ENCODE results near the gene PRDX3.
A peak's percentile ranks its signal among the peaks of the same experiment; 100 is the strongest.
"Not testable (repeated sequence)": the region's sequence is repeated elsewhere in the genome, so short reads cannot be mapped to it uniquely, and the experiment has no call there.

The PRDX3 gene

GRCh38 chr10:119165171-119166117, 13.2 kb downstream of the PRDX3 start, which contains the start of gene SFXN4:
Gene SFXN4, minus strand, starts transcription at chr10:119165714. Its CDS starts 67 bp downstream, at chr10:119165647.
- peak; percentile 65 for DNase-seq (ENCODE audit: low read depth)

- DNase-seq (ENCODE audit: low read depth), result no peak
Observed at GRCh38 chr10:119162452-119163092, 16.0 kb downstream of the PRDX3 start.

GRCh38 chr10:119161680-119162451, 16.7 kb downstream of the PRDX3 start:
- DNase-seq (ENCODE audit: low read depth), result no peak

- no peak for DNase-seq (ENCODE audit: low read depth)
Observed at GRCh38 chr10:119159332-119159731, 19.3 kb downstream of the PRDX3 start.

- DNase-seq (ENCODE audit: low read depth), result no peak
Observed at GRCh38 chr10:119153661-119154060, 25.0 kb downstream of the PRDX3 start.

GRCh38 chr10:119153041-119153440, 25.6 kb downstream of the PRDX3 start:
- no peak for DNase-seq (ENCODE audit: low read depth)

GRCh38 chr10:119151601-119152000, 27.0 kb downstream of the PRDX3 start:
- DNase-seq (ENCODE audit: low read depth), result not testable (repeated sequence)

GRCh38 chr10:119149729-119150128, 28.9 kb downstream of the PRDX3 start:
- DNase-seq (ENCODE audit: low read depth), result no peak

- DNase-seq (ENCODE audit: low read depth), result no peak
Observed at GRCh38 chr10:119149157-119149556, 29.5 kb downstream of the PRDX3 start.

- DNase-seq (ENCODE audit: low read depth), result no peak
Observed at GRCh38 chr10:119143657-119144056, 35.0 kb downstream of the PRDX3 start.

- no peak for DNase-seq (ENCODE audit: low read depth)
Observed at GRCh38 chr10:119140603-119141245, 37.9 kb downstream of the PRDX3 start.

- DNase-seq (ENCODE audit: low read depth), result peak; percentile 9
Observed at GRCh38 chr10:119139464-119140067, 39.0 kb downstream of the PRDX3 start.

GRCh38 chr10:119138346-119139306, 40.0 kb downstream of the PRDX3 start:
- DNase-seq (ENCODE audit: low read depth), result no peak

- DNase-seq (ENCODE audit: low read depth), result not testable (repeated sequence)
Observed at GRCh38 chr10:119137878-119138277, 40.7 kb downstream of the PRDX3 start.

- DNase-seq (ENCODE audit: low read depth), result no peak
Observed at GRCh38 chr10:119136084-119136483, 42.5 kb downstream of the PRDX3 start.

GRCh38 chr10:119135513-119135881, 43.1 kb downstream of the PRDX3 start:
- DNase-seq (ENCODE audit: low read depth), result no peak

- no peak for DNase-seq (ENCODE audit: low read depth)
Observed at GRCh38 chr10:119133949-119134348, 44.7 kb downstream of the PRDX3 start.

GRCh38 chr10:119132521-119133345, 45.9 kb downstream of the PRDX3 start:
- DNase-seq (ENCODE audit: low read depth), result no peak

GRCh38 chr10:119131512-119132240, 46.9 kb downstream of the PRDX3 start:
- DNase-seq (ENCODE audit: low read depth), result no peak
